GM21717 (cell line): ENCODE data around the gene CAPN13.

Experiments used
- ATAC-seq: cut with Tn5 transposase; IDR thresholded peaks from one replicate; pipeline ENCODE4 v1.9.1; 2021; ENCODE audit warnings: mild to moderate bottlenecking, moderate library complexity; ENCODE audit not compliant: unreplicated experiment

The CAPN13 gene

DNA sequence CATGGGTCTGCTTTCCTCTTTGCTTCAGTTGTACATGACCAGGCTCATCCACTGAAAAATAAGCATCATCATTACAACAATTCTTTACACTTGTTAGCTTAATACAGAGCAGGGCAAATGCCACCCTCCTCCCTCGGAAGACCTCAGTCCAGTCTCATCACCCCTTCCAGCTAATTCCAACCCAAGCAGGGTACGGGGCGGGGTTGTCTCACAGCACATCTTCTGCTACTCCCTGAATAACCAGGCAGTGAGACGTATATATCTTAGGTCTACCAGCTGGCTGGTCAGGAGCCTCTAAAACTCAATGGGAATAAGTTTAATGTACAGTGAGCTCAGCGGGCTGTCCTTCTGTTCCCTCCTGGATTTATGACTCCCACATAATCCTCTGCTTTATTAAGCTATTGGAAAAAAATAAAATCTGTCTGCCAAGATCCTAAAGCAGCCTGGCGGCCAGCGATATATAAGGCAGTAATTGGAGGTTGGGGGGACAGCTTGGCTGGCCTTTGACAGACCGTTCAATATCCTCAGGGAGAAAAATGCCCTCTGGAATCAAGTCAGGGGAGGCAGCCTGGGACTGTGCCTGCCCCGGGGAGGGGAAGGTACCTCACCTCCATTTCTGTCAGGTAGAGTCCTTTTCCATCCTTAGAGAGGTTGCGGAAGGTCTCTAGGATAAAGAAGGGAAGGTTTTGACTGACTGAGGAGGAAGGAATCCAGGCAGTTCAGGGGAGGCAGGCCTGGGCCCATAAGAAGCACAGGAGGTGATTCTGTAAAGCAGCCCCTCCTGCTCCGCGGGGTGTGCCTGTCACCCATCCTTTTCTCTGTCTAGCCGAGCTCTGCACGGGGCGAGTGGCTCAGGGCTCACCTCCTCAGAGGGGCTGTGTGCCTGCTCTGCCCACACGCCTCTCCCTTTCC is 76.3 kb downstream of the CAPN13 start:
- no peak for ATAC-seq

DNA sequence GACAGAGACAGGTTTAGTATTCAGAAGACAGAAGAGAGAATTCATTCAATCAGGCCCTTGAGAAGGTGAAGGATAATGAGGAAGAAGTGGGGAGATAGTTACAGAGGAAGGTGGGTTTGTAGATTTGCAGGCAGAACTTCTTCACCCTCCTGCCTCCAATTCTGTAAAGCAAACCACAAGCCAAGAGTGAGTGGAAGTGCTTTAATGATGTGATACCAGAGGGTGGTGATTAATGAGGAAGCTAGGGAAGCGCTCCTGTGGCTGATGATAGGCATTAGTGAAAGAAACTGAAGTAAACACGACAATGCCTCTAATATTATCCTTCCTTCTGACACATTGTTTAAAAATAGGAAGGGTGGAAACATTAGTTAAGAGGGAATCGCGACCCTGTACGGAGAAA is 78.2 kb downstream of the CAPN13 start:
- ATAC-seq: no peak

DNA sequence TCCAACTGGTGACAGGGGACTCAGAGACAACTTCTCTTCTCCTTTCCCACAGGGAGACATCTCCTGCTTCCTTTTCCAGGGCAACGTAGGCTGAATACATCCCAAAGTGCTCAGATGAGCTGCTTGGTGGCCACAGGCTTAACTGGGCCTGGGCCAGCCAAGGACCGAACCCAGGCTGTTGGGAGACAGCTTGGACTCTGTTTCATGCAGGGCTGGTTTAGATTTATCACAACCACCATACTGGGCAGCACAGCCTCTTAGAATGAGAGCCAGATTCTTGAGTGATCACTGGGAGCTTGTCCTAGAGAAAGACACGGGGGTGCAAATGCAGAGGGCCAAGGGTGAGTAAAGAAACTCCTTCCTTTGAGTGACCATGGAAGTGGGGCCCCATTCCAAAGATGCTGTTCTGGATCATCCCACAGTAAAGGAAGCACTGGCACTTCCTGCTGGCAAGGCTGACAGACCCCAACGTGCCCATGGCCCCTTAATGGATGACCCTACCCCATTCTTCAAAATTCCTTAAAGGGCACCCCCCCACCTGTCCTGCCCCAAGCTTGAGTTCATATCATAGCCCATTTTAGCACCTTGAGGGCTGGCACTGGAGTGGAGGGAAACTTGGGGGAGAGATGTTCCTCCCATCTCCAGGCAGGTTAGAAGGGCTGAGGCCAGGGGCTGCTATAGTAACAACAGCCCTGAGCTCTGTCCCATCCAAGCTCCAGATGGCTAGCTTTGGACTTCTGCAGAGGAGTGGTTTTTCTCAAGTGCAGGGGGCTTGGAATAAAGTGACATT is 84.1 kb downstream of the CAPN13 start:
- no peak for ATAC-seq

- no peak for ATAC-seq
Observed at GRCh38 chr2:30721668-30722647, 85.3 kb downstream of the CAPN13 start.

- ATAC-seq: no peak
Observed at GRCh38 chr2:30721241-30721640, 86.0 kb downstream of the CAPN13 start.

GRCh38 chr2:30717081-30717650 is 90.1 kb downstream of the CAPN13 start:
- ATAC-seq: no peak

DNA sequence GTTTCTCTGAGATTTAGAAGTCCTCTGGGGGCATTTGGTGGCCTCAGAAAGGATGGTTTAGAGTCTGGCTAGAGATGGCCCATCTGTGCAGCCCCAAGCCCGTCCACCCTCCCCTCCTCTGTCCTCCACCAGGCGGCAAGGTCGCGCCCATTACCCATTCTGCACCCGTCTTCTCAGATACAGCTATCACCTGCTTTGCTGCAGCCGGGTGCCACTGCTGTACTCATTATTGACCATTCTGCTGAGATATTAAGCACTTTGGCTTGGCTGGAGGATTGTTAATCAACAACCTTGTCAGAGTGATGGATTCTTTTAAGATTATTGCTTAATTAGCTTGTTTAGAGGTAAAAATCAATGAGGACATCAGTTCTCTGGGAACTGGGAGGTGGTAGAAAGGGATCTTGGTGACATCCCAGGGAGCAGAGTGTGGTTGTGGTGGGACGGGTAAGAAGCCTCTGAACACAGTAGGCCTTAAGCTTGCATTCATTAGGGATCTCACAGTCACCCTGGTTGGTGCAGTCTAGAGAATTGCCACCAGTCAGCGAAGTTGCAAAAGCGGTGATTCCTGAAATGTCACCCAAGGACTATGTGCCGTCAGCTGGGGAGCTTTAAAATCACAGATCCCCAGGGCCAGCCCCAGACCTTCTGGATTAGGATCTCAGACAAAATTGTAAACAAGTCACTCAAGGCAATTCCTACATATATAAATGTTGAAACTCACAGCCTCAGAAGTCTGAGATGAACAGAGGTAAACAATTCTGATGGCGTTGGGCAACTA is 90.9 kb downstream of the CAPN13 start:
- no peak for ATAC-seq

DNA sequence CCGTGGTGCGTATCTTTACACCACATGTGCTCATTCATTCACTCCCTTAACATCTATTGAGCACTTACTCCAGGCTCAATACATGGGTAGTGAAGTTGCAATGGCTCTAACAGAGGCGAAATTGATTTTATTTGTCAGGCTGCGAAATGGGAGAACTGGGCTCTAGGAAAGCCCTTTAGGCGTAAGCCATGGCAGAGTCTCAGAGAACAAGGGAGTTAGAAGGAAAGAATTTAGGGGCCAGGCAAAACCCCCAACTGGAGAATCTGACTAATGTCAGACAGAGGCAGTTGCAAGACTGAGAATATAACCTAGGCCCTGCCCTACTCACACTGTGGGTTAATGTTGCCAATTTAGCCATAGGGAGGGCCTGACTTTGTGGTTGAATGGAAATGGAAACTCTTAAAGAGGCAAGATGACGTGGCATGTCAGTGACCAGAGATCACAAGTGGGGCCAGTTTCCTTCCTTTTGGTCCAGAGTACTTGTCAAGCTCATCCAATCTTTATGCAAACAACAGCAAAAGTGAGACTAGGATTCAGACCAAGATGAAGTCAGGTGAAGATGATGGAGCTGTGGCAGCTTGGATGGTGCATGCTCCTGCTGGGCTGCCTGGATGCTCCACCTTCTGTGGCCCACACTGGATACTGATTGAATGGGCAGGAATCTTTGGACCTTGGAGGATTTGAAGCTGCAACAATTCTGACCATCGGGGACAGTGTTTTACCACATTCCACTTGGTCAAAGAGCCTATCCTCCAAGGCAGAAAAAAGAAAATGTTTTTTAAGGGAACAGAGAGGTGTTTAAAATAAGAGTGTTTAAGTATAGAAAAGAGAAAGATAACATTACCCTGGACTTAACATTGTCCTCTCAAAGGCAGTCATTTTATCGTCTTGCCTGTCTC is 92.2 kb downstream of the CAPN13 start:
- ATAC-seq: no peak

- ATAC-seq: peak; percentile 13
Observed at GRCh38 chr2:30713698-30714097, 93.5 kb downstream of the CAPN13 start.

DNA sequence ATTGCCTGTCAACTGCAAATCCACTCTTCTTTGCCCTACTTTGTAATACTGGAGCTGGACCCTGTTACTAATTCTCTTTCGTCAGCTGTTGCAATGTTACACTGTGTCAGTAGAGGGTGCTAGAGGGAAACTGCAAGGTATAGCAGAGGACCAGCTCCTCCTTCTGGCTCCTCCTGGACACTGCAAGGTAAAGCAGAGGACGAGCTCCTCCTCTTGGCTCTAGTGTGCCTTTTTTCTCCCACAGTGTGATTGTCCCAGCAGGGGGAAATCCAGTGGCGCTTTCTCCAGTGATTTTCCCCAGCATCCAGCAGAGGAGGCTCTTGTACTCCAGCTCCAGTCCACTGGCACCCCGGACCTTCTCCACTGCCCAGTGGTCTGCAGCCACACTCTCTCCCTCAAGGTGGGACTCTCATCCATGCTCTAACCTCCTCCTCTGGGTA is 95.6 kb downstream of the CAPN13 start:
- ATAC-seq: peak; percentile 81

GRCh38 chr2:30710461-30710860 is 96.8 kb downstream of the CAPN13 start:
- no peak for ATAC-seq

- ATAC-seq: no peak
Observed at GRCh38 chr2:30710016-30710415, 97.2 kb downstream of the CAPN13 start.

- no peak for ATAC-seq
Observed at GRCh38 chr2:30709516-30709915, 97.7 kb downstream of the CAPN13 start.

GRCh38 chr2:30708491-30709290 is 98.6 kb downstream of the CAPN13 start:
- ATAC-seq: no peak

- no peak for ATAC-seq
Observed at GRCh38 chr2:30707304-30707903, 99.8 kb downstream of the CAPN13 start.

- ATAC-seq: no peak
Observed at GRCh38 chr2:30706534-30707303, 100.5 kb downstream of the CAPN13 start.
